ENCODE results near the gene UBR4. TPM values are rescaled to one million over a fixed set of nuclear protein-coding genes. Genes with fewer than 3 reads are reported as not detected.
A peak's percentile ranks its signal among the peaks of the same experiment; 100 is the strongest.

The UBR4 gene
- total and polyA plus RNA-seq, 4 donors = 103 to 182 (median 123) TPM

DNA sequence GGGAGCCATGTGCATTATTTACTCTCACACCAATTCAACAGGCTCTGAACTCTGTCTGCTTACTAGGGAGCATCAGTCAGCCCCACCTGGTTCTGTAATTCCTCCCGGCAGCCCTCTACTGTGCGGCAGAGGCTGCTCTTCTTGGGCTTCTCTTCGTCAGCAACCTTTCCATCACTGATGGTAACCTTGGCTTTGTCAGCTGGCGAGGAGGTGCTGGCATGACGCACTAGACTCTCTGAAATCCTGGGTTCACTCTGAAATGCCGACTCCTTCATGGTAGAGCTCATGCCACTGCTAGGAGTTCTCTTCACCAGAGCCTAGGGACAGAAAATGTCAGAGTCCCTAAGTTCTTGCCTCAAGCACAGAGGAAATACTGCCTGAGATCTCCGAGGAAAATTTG, 49.2 kb downstream of the UBR4 start:
- no peak overlapping the region for H3K27ac ChIP-seq (ENCODE audit: low read depth, low read length)
- no peaks in the 10 kb centered on the region for H3K4me1 ChIP-seq (ENCODE audit: control insufficient read depth, insufficient read depth, low read length)
- DNase-seq (ENCODE audit: low read depth in 4 of 6, low spot score in 6 of 6) = no peak
- H3K36me3 ChIP-seq (ENCODE audit: control insufficient read depth, insufficient read depth, low read length) = peaks cover 58% of the 10 kb centered on the region
- 100% methylated on average over 7 of the region's 7 CpGs for WGBS (ENCODE audit: insufficient coverage)
- no peaks in the 10 kb centered on the region for H3K9me3 ChIP-seq (ENCODE audit: control insufficient read depth, insufficient read depth, low read length)
- H3K27me3 ChIP-seq (ENCODE audit: control insufficient read depth, insufficient read depth, low read length) = no peaks in the 10 kb centered on the region
- no peak overlapping the region for H3K4me3 ChIP-seq (ENCODE audit: low read depth, low read length)

GRCh38 chr1:19157653-19158052, 52.4 kb downstream of the UBR4 start:
- Histone ChIP-seq H3K27me3 (ENCODE audit: control insufficient read depth, insufficient read depth, low read length) (no peaks in the 10 kb centered on the region), H3K4me1 (ENCODE audit: control insufficient read depth, insufficient read depth, low read length) (no peaks in the 10 kb centered on the region), H3K4me3 (ENCODE audit: low read depth, low read length) (no peak overlapping the region), H3K27ac (ENCODE audit: low read depth, low read length) (no peak overlapping the region), H3K36me3 (ENCODE audit: control insufficient read depth, insufficient read depth, low read length) (peaks cover 67% of the 10 kb centered on the region), H3K9me3 (ENCODE audit: control insufficient read depth, insufficient read depth, low read length) (no peaks in the 10 kb centered on the region)
- no peak for DNase-seq (ENCODE audit: low read depth in 4 of 6, low spot score in 6 of 6)
- WGBS (ENCODE audit: insufficient coverage) = 80% methylated on average over 7 of the region's 8 CpGs

- Histone ChIP-seq H3K36me3 (ENCODE audit: control insufficient read depth, insufficient read depth, low read length) (peaks cover 68% of the 10 kb centered on the region), H3K9me3 (ENCODE audit: control insufficient read depth, insufficient read depth, low read length) (no peaks in the 10 kb centered on the region), H3K27ac (ENCODE audit: low read depth, low read length) (no peak overlapping the region), H3K27me3 (ENCODE audit: control insufficient read depth, insufficient read depth, low read length) (no peaks in the 10 kb centered on the region), H3K4me3 (ENCODE audit: low read depth, low read length) (no peak overlapping the region), H3K4me1 (ENCODE audit: control insufficient read depth, insufficient read depth, low read length) (no peaks in the 10 kb centered on the region)
- 74% methylated on average over 3 of the region's 5 CpGs for WGBS (ENCODE audit: insufficient coverage)
- DNase-seq (ENCODE audit: low read depth in 4 of 6, low spot score in 6 of 6) = peak in 1 of 6 donors; percentile 17
Observed at GRCh38 chr1:19156676-19157075, 53.4 kb downstream of the UBR4 start.

DNA sequence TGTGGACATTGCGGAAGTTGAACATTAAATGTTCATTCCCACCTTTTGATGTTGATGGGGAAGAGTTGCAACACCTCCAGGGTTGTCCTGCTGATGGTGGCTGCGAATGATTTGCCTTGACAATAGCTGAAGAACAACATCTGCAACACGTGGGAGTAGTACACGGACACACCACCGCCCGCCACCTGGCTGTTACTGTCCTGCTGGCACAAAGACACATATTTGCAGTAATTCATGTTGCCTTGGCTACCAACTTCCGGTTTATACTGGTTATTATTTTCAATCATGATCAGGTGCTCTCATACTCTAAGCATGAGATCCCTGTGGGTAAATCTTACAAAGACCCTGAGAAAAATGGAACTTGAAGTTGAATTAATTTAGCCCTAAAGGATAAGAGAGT, 55.2 kb downstream of the UBR4 start:
- Histone ChIP-seq H3K36me3 (ENCODE audit: control insufficient read depth, insufficient read depth, low read length) (peaks cover 69% of the 10 kb centered on the region), H3K4me3 (ENCODE audit: low read depth, low read length) (no peak overlapping the region), H3K4me1 (ENCODE audit: control insufficient read depth, insufficient read depth, low read length) (no peaks in the 10 kb centered on the region), H3K27ac (ENCODE audit: low read depth, low read length) (no peak overlapping the region), H3K9me3 (ENCODE audit: control insufficient read depth, insufficient read depth, low read length) (no peaks in the 10 kb centered on the region), H3K27me3 (ENCODE audit: control insufficient read depth, insufficient read depth, low read length) (no peaks in the 10 kb centered on the region)
- DNase-seq (ENCODE audit: low read depth in 4 of 6, low spot score in 6 of 6) = no peak
- WGBS (ENCODE audit: insufficient coverage) = 84% methylated on average over 6 of the region's 7 CpGs

DNA sequence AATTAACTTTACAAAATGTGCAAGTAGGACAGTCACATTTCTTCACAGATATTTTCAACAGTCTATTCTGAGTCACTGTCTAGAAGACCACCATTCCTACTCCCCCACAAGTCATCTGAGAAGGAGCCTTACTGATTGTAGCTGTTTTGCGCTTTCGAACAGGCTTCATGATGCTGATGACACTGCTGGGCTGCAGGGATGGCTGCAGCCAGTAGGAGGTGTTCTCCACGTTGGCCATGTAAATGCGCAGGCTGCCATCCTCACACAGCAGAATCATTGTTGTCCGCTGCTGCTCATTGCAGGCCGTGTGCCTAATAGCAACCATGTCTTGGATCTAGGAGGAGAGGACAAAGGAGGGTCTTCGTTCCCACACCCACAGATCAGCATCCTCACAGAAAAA, 56.9 kb downstream of the UBR4 start:
- H3K4me1 ChIP-seq (ENCODE audit: control insufficient read depth, insufficient read depth, low read length) = no peaks in the 10 kb centered on the region
- H3K4me3 ChIP-seq (ENCODE audit: low read depth, low read length) = no peak overlapping the region
- no peak for DNase-seq (ENCODE audit: low read depth in 4 of 6, low spot score in 6 of 6)
- H3K27me3 ChIP-seq (ENCODE audit: control insufficient read depth, insufficient read depth, low read length) = no peaks in the 10 kb centered on the region
- H3K27ac ChIP-seq (ENCODE audit: low read depth, low read length) = no peak overlapping the region
- peaks cover 70% of the 10 kb centered on the region for H3K36me3 ChIP-seq (ENCODE audit: control insufficient read depth, insufficient read depth, low read length)
- WGBS (ENCODE audit: insufficient coverage) = 84% methylated on average over 4 of the region's 7 CpGs
- no peaks in the 10 kb centered on the region for H3K9me3 ChIP-seq (ENCODE audit: control insufficient read depth, insufficient read depth, low read length)

DNA sequence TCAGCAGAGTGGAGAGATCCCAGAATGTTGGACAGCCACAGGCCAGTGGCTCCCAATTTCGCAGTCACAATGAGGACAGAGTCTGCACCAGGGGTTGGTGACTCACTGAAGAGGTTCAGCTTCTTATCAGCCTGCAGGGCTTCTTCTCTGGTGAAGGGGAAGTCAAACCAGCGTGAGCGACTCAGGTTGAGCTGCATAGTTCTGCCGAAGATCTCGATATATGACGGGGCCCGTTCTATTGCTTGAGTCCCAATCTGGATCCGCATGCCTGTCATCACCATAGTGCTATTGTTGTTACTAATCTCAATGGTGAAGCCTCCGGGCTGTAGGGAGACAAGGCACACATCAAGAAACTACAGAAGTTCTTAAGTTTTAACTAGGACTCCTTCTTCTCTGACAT, 58.5 kb downstream of the UBR4 start:
- Histone ChIP-seq H3K9me3 (ENCODE audit: control insufficient read depth, insufficient read depth, low read length) (no peaks in the 10 kb centered on the region), H3K4me3 (ENCODE audit: low read depth, low read length) (no peak overlapping the region), H3K27ac (ENCODE audit: low read depth, low read length) (no peak overlapping the region), H3K4me1 (ENCODE audit: control insufficient read depth, insufficient read depth, low read length) (no peaks in the 10 kb centered on the region), H3K36me3 (ENCODE audit: control insufficient read depth, insufficient read depth, low read length) (peaks cover 79% of the 10 kb centered on the region), H3K27me3 (ENCODE audit: control insufficient read depth, insufficient read depth, low read length) (no peaks in the 10 kb centered on the region)
- 84% methylated on average over 7 of the region's 9 CpGs for WGBS (ENCODE audit: insufficient coverage)
- no peak for DNase-seq (ENCODE audit: low read depth in 4 of 6, low spot score in 6 of 6)

DNA sequence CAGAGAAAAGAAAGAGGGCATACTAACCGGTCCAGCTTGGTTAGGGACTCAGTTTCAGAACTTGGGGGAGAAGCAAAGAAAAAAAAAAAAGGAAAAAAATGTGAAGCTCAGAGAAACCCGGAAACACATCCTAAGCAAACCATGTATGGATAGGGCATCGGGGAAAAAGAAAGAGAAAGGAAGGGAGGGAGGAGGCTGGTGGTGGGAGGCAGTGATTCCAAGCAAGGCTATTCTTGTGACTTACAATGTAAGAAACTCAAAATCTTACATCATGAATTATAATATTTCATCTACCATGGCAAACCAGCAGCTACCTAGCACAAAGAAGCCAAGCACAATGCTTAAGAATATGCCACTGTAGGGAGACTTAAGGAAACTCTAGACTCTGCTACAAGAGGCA, 60.3 kb downstream of the UBR4 start:
- WGBS (ENCODE audit: insufficient coverage) = no CpG with 5 or more reads among the region's 3 CpGs
- no peaks in the 10 kb centered on the region for H3K4me1 ChIP-seq (ENCODE audit: control insufficient read depth, insufficient read depth, low read length)
- peaks cover 83% of the 10 kb centered on the region for H3K36me3 ChIP-seq (ENCODE audit: control insufficient read depth, insufficient read depth, low read length)
- H3K27me3 ChIP-seq (ENCODE audit: control insufficient read depth, insufficient read depth, low read length) = no peaks in the 10 kb centered on the region
- DNase-seq (ENCODE audit: low read depth in 4 of 6, low spot score in 6 of 6) = no peak
- no peak overlapping the region for H3K4me3 ChIP-seq (ENCODE audit: low read depth, low read length)
- no peaks in the 10 kb centered on the region for H3K9me3 ChIP-seq (ENCODE audit: control insufficient read depth, insufficient read depth, low read length)
- H3K27ac ChIP-seq (ENCODE audit: low read depth, low read length) = no peak overlapping the region

DNA sequence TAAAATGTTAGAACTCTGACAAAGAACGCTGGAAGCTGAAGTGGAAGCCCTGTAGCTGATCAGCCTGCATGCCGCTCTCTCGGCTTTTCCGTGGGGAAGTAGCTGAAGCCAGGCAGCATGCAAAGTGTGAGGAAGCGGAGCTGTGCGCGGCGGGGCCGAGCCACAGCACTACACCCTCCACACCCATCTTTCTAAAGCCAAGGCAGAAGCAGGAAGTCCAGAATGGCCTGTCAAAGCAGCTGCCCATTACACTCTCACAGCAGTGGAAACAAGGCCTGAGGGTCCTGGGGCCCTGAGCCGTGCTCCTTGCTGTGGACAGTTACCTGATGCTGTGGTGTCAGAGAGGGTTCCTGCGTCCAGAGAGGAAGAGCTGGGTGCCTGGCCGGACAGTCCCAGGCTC, 69.6 kb downstream of the UBR4 start:
- no peaks in the 10 kb centered on the region for H3K27me3 ChIP-seq (ENCODE audit: control insufficient read depth, insufficient read depth, low read length)
- H3K9me3 ChIP-seq (ENCODE audit: control insufficient read depth, insufficient read depth, low read length) = no peaks in the 10 kb centered on the region
- 88% methylated on average over 7 of the region's 12 CpGs for WGBS (ENCODE audit: insufficient coverage)
- H3K27ac ChIP-seq (ENCODE audit: low read depth, low read length) = no peak overlapping the region
- DNase-seq (ENCODE audit: low read depth in 4 of 6, low spot score in 6 of 6) = no peak
- H3K4me1 ChIP-seq (ENCODE audit: control insufficient read depth, insufficient read depth, low read length) = no peaks in the 10 kb centered on the region
- no peak overlapping the region for H3K4me3 ChIP-seq (ENCODE audit: low read depth, low read length)
- peaks cover 56% of the 10 kb centered on the region for H3K36me3 ChIP-seq (ENCODE audit: control insufficient read depth, insufficient read depth, low read length)

DNA sequence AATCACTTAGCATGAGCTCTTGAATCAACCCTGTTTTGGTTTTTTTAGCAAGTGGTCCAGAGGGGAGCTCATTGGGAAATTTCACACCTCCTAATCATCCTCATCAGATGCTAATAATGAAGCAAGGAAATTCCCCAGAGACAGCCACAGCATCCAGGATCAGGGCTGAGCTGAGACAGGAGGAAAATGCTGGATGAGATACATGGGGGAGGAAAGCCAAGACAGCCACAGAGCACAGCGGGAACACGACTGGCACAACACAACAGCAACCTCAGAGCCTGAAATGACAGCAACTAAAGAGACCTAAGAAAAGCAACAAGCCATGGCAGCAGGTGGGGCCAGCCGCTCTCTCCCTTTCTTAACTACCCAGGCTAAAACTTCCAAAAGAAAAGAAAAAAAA, 70.4 kb downstream of the UBR4 start:
- peaks cover 52% of the 10 kb centered on the region for H3K36me3 ChIP-seq (ENCODE audit: control insufficient read depth, insufficient read depth, low read length)
- no peak overlapping the region for H3K27ac ChIP-seq (ENCODE audit: low read depth, low read length)
- 60% methylated on average over 1 of the region's 3 CpGs for WGBS (ENCODE audit: insufficient coverage)

DNA sequence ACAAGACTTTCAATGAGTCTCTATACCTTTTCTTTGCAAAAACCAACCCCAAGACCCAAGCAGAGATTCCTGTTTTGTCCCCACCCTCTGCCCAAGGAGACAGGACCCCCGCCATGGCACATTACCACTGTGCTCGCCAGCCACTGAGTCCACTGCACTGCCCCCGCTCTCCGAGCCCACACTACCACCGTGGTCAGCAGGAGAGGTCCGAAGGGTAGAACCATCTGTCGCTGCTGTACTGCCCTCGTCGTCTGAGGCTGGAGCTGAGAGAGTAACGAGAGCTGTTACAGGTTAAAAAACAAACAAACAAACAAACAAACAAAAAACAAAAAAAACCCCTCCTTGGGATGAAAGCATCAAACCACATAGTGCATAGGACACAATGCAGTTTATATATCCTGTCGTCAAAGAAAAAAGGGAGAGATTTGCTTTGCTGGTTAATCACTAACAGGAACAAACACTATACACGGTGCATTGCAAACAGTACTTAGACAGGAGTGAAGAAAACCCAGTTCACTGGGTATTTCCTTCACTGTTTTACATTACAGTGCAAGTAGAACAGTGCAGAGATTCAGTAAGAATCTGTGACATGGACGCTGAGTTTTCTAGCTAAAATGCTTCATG, 71.0 kb downstream of the UBR4 start:
- Histone ChIP-seq H3K4me1 (ENCODE audit: control insufficient read depth, insufficient read depth, low read length) (no peaks in the 10 kb centered on the region), H3K27me3 (ENCODE audit: control insufficient read depth, insufficient read depth, low read length) (no peaks in the 10 kb centered on the region), H3K9me3 (ENCODE audit: control insufficient read depth, insufficient read depth, low read length) (no peaks in the 10 kb centered on the region), H3K36me3 (ENCODE audit: control insufficient read depth, insufficient read depth, low read length) (peaks cover 47% of the 10 kb centered on the region), H3K27ac (ENCODE audit: low read depth, low read length) (no peak overlapping the region), H3K4me3 (ENCODE audit: low read depth, low read length) (no peak overlapping the region)
- 94% methylated on average over 3 of the region's 13 CpGs for WGBS (ENCODE audit: insufficient coverage)
- no peak for DNase-seq (ENCODE audit: low read depth in 4 of 6, low spot score in 6 of 6)

More for the DNA sequence above, 70.4 kb downstream of the UBR4 start:
- Histone ChIP-seq H3K9me3 (ENCODE audit: control insufficient read depth, insufficient read depth, low read length) (no peaks in the 10 kb centered on the region), H3K27me3 (ENCODE audit: control insufficient read depth, insufficient read depth, low read length) (no peaks in the 10 kb centered on the region), H3K4me3 (ENCODE audit: low read depth, low read length) (no peak overlapping the region), H3K4me1 (ENCODE audit: control insufficient read depth, insufficient read depth, low read length) (no peaks in the 10 kb centered on the region)
- DNase-seq (ENCODE audit: low read depth in 4 of 6, low spot score in 6 of 6) = peak in 2 of 6 donors; percentile 20 to 26

Measured in spinal cord (tissue), 10 donors.